HEK293 (cell line): Measurements from ENCODE around the gene IL23R.

Experiments used
- WT1 ChIP-seq: fragments of 450-650 bp; formaldehyde crosslinking; IDR thresholded peaks from 2 replicates; pipeline ENCODE4 v1.5.1; 2016; ENCODE audit warnings: missing biosample characterization, missing genetic modification characterization
- YY2 ChIP-seq: fragments of 450-650 bp; formaldehyde crosslinking; IDR thresholded peaks from 2 replicates; pipeline ENCODE4 v1.5.1; 2016; ENCODE audit warnings: missing biosample characterization, missing genetic modification characterization
- ZBTB7A ChIP-seq: fragments of 450-650 bp; formaldehyde crosslinking; IDR thresholded peaks from 2 replicates; pipeline ENCODE4 v1.5.1; 2016; ENCODE audit warnings: low read depth, missing biosample characterization, missing genetic modification characterization
- ZNF140 ChIP-seq: fragments of 450-650 bp; formaldehyde crosslinking; IDR thresholded peaks from 2 replicates; pipeline ENCODE4 v1.5.1; 2016; ENCODE audit warnings: missing biosample characterization, missing genetic modification characterization
- ZNF214 ChIP-seq: fragments of 450-650 bp; formaldehyde crosslinking; IDR thresholded peaks from 2 replicates; pipeline ENCODE4 v1.5.1; 2017; ENCODE audit warnings: missing biosample characterization, mild to moderate bottlenecking, missing genetic modification characterization, borderline replicate concordance
- ZNF350 ChIP-seq: fragments of 450-650 bp; formaldehyde crosslinking; IDR thresholded peaks from 2 replicates; pipeline ENCODE4 v1.5.0; 2017; ENCODE audit warnings: missing biosample characterization, mild to moderate bottlenecking, missing genetic modification characterization
- ZNF37A ChIP-seq: fragments of 450-650 bp; IDR thresholded peaks from 2 replicates; pipeline ENCODE4 v1.5.1; 2018; ENCODE audit warnings: missing biosample characterization, missing genetic modification characterization
- ZNF660 ChIP-seq: fragments of 450-650 bp; IDR thresholded peaks from 2 replicates; pipeline ENCODE4 v1.5.1; 2018; ENCODE audit warnings: missing biosample characterization, mild to moderate bottlenecking, missing genetic modification characterization
- TF ChIP-seq, protein P1 (sequence below): fragments of 450-650 bp; formaldehyde crosslinking; IDR thresholded peaks from 2 replicates; pipeline ENCODE4 v1.5.1; 2016; ENCODE audit warnings: missing biosample characterization, missing genetic modification characterization
- TF ChIP-seq, protein P2 (sequence below): fragments of 450-650 bp; formaldehyde crosslinking; IDR thresholded peaks from 2 replicates; pipeline ENCODE4 v1.5.1; 2016; ENCODE audit warnings: missing biosample characterization, missing genetic modification characterization
- TF ChIP-seq, protein P3 (sequence below): fragments of 450-650 bp; formaldehyde crosslinking; IDR thresholded peaks from 2 replicates; pipeline ENCODE4 v1.5.1; 2016; ENCODE audit warnings: missing biosample characterization, missing genetic modification characterization

DNA sequence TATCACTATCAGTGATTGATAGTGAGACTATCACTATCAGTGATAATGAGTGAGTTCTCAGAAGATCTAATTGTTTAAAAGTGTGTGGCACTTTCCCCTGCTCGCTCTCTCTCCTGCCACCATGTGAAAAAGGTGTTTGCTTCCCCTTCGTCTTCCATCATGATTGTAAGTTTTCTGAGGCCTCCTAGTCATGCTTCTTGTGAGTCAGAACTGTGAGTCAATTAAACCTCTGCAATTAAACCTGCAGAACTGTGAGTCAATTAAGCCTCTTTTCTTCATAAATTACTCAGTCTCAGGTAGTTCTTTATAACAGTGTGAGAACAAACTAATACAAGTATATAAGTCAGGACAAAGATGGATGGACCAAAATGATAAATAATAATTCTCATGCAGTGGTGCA lies 7.0 kb upstream of the IL23R start:
- TF ChIP-seq, protein P1, sequence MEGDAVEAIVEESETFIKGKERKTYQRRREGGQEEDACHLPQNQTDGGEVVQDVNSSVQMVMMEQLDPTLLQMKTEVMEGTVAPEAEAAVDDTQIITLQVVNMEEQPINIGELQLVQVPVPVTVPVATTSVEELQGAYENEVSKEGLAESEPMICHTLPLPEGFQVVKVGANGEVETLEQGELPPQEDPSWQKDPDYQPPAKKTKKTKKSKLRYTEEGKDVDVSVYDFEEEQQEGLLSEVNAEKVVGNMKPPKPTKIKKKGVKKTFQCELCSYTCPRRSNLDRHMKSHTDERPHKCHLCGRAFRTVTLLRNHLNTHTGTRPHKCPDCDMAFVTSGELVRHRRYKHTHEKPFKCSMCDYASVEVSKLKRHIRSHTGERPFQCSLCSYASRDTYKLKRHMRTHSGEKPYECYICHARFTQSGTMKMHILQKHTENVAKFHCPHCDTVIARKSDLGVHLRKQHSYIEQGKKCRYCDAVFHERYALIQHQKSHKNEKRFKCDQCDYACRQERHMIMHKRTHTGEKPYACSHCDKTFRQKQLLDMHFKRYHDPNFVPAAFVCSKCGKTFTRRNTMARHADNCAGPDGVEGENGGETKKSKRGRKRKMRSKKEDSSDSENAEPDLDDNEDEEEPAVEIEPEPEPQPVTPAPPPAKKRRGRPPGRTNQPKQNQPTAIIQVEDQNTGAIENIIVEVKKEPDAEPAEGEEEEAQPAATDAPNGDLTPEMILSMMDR (tag by site-specific recombination), result no peak
- TF ChIP-seq ZNF350 (no peak), ZNF140 (tag by site-specific recombination) (no peak), YY2 (tag by site-specific recombination) (no peak), ZNF214 (no peak), WT1 (no peak), ZNF660 (tag by site-specific recombination) (no peak), ZNF37A (no peak), ZBTB7A (no peak)
- TF ChIP-seq, protein P2, sequence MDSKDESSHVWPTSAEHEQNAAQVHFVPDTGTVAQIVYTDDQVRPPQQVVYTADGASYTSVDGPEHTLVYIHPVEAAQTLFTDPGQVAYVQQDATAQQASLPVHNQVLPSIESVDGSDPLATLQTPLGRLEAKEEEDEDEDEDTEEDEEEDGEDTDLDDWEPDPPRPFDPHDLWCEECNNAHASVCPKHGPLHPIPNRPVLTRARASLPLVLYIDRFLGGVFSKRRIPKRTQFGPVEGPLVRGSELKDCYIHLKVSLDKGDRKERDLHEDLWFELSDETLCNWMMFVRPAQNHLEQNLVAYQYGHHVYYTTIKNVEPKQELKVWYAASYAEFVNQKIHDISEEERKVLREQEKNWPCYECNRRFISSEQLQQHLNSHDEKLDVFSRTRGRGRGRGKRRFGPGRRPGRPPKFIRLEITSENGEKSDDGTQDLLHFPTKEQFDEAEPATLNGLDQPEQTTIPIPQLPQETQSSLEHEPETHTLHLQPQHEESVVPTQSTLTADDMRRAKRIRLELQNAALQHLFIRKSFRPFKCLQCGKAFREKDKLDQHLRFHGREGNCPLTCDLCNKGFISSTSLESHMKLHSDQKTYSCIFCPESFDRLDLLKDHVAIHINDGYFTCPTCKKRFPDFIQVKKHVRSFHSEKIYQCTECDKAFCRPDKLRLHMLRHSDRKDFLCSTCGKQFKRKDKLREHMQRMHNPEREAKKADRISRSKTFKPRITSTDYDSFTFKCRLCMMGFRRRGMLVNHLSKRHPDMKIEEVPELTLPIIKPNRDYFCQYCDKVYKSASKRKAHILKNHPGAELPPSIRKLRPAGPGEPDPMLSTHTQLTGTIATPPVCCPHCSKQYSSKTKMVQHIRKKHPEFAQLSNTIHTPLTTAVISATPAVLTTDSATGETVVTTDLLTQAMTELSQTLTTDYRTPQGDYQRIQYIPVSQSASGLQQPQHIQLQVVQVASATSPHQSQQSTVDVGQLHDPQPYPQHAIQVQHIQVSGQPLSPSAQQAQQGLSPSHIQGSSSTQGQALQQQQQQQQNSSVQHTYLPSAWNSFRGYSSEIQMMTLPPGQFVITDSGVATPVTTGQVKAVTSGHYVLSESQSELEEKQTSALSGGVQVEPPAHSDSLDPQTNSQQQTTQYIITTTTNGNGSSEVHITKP (tag by site-specific recombination), result no peak
- TF ChIP-seq, protein P3, sequence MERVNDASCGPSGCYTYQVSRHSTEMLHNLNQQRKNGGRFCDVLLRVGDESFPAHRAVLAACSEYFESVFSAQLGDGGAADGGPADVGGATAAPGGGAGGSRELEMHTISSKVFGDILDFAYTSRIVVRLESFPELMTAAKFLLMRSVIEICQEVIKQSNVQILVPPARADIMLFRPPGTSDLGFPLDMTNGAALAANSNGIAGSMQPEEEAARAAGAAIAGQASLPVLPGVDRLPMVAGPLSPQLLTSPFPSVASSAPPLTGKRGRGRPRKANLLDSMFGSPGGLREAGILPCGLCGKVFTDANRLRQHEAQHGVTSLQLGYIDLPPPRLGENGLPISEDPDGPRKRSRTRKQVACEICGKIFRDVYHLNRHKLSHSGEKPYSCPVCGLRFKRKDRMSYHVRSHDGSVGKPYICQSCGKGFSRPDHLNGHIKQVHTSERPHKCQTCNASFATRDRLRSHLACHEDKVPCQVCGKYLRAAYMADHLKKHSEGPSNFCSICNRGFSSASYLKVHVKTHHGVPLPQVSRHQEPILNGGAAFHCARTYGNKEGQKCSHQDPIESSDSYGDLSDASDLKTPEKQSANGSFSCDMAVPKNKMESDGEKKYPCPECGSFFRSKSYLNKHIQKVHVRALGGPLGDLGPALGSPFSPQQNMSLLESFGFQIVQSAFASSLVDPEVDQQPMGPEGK (tag by site-specific recombination), result no peak
